Fibroblast of gingiva (primary cell): ENCODE measurements around the gene CIDEA.
A peak's percentile ranks its signal among the peaks of the same experiment; 100 is the strongest.

Source experiments
- DNase-seq: peaks from one replicate; pipeline ENCODE4 v3.0.0-alpha.2; 2011; ENCODE audit warnings: low read depth

The CIDEA gene

DNA sequence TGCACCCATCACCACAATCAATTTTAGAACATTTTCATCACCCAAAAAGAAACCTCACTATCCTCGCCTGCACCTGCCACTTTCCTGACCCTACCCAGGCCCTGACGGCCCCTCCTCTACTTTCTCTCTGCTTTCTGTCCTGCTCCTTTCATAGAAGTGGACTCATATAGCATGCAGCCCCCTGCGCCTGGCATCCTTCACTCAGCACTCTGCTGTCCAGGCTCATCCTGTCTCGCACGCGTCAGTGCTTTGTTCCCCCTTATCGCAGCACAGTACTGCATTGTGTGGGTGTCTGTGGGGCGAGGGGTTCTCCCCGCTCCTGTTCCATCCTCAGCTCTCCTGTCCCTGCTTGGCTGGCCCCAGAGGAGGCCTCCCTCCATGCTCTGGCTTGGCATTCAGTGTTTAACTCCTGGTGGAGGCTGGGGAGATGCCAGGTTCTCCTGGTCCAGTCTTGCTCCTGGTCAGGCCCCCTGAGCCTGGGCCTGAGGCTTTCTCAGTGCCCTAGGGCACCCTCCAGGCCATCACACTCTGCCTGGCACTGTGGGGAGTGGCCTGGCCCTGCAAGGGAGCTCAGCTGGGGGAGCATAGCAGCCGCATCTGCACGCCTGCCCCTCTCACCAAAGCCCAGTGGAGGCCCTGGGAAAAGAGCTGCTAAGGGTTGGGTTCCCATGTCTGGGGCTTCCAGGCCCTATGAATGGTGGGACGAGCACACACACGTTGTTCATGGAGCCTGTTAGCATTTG lies 47.3 kb downstream of the CIDEA start:
- DNase-seq, result no peak

DNA sequence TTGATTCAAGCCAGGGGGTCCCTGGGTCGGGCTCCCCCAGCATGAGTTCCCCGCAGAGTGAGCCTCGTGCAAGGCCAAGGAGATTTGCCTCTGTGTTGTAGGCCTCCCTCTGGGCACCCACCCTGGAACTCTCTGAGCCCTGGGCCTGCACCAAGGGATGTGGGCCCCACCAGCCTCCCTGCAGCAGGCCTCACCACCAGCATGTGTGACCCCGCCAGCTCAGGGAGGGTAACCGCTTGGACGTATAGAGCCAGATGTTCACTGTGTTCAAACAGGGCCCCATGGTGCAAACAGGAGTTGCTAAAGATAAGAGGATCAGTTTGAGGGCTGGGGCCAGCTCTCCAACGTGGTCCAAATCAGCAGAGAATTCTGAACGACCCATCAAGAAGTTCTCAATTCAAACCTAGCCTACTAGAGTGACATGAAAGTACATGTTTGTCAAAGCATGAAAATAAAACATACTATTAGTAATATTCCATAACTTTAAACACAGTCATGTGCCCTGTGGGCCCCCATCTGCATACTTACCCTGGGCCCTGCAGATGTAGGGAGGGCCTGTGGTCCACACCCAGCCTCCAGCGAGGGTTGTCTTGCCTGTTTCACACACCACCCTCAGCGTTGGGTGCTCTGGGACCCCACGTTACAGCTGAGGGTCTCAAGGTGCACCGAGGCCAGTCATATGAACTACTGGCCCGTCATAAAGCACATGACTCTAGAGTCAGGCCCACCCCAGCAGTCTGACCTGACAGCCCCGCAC lies 48.4 kb downstream of the CIDEA start:
- DNase-seq, result no peak

DNA sequence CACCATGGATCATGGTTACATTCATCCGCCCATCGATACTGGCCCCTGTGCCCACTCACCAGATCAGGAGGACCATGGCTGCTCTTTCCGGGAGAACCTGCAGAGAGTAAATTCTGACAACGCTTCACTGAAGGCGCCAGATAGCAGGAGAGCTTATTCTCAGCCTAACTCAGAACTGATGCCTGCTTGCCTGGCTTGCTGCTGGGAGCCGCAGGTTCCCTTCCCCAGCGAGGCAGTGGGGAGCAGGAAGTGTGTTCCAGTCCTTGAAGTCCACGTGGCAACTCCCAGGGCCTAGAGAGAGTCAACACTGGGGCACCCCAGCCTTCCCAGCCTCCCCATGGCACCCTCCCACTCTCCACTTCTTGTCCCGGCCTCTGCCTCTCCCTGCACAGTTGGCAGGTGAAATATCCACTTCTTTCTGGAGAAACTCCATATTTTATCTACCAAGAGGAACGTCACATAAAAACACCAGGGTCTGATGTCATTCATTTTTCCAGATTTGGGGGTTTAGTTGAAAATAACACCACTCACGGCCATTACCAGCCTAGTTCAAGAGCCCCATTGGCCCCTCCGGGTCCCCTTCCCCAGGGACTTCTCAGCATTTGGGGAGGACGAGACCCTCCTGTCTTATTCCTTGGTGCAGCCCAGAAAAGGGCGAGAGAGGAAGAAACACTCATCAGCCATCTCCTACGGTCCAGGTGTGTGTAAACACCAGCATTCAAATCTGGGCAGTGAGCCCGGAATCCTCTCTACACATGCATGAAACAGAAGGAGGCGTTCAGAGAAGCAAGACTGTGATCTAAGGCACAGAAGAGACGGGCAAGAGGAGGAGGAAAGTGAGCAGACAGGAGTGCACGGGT lies 50.4 kb downstream of the CIDEA start:
- no peak for DNase-seq

DNA sequence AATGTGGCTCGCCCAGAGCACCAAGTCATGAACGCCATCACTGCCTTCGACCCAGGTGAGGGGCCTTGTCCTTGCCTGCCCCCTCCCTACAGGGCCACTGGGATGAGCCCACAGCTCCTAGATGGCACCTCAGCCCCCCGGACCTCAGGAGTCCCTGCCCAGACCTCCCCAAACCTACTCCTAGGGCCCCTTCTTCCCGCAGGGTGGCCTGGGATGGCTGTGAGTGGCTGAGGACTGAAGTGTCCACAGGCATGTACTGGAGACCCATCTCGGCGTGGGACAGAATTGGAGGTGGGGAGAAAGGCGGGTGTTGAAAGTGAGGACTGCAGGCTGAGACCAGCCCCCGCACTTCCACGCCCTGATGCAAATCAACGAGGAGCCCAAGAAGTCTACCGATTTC lies 51.0 kb downstream of the CIDEA start:
- no peak for DNase-seq

DNA sequence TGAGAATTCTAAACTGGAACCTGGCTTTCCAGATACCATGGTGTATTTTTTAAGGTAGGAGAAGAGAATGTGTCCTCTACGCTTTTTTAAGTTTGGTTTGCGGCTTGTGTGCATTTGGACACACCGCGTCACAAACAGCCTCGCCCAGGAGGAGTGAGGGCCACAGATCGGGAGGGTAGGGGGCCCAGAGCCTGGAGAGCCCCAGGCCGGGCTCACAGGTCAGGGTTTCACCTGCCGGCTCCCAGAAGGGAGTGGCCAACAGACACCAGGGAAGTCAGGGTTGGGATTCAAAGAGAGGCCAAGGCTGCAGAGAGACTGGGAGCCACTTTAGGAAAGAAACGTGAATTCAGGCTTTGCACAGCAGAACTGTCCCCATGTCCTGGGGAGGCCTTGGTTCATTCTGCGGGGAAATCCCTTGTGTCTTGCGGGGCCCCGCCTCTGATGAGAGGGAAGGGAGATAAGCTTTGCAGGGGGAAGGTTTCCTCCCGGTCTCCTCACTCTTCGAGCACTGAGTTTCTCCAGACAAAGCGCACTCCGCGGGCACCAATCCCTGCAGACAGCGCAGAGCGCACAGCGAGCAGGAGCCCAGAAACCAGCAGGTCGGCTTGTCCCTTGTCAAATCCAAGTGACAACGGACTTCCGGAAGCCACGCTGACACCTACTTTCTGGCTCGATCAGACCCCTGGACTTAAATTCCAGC lies 51.9 kb downstream of the CIDEA start:
- DNase-seq, result no peak

DNA sequence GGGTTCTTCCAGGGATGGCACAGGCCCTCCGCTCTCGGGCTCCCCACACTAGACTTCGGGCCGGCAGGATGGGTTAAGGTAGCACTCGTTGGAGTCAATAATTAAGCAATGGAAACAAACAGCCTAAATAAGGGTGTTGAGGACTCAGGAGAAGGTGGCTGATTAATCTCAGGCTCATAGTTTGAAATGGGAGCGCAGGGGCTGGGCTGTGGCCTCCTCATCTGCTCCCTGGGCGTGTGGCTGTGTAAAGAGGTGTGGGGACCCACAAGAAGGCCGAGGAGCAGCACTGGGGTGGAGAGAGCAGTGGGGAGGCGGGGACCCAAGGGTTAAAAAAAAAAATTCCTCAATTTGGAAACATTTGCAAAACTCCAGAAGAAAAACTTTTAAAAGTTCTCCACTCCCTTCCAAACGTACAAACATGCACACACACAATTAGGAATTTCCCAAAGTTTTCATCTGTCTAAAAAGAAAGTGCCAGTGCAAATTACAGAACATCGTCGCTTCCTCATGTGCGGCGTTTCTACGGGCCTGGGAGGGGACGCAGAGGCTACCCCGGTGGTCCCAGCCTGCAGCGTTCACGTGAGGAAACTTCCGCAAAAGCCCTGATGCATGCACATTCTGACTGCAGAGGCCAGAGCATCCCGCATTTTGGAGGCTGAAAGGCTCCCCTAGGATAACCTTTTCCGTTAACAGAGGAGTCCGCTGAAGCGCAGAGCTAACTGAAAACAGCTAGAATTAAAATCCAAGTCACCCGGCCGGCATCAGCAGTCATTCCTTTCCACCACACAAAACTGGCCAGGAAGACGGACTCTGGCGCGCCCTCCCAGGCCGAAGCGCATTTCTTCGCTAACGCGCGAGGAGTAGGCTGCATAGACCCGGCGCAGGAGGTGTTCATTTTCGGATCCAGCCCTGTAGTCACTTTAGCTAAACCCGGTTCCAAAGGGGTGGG lies 52.9 kb downstream of the CIDEA start:
- peak; percentile 73 for DNase-seq

DNA sequence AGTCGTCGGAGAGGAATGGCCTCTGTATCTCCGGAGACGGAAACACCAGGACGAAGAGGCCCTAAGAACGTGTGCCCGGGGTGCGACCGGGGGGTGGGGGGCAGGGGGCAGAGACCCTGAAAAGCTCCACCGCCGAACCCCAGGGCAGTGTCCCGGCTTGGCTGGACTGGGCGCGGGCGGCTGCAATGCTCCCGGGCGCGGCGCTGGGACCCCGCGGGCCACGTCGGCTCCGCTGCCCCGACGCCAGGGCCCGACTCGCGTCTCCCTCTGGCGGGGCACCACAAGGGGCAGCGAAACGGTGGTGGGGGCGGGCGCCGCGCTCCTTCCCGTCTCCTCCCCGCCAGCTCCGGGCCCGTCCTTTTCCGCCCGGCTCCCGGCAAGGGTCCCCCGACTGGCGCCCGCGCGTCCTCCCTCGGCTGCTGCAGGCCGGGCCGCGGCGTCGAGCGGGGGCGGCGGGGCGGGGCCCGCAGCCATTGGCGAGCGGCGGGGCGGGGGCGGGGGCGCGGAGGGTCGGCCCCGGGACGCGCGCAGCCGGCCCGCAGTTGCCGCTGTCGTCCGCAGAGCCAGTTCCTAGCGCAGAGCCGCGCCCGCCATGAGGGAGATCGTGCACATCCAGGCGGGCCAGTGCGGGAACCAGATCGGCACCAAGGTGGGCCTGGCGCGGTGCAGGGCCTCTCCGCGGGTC lies 53.7 kb downstream of the CIDEA start, which contains the start of gene TUBB6:
Gene TUBB6, plus strand, starts transcription at position 541 of the 685 bp plus-strand sequence. Its CDS starts 52 bp downstream, at position 593.
- peak; percentile 86 for DNase-seq

DNA sequence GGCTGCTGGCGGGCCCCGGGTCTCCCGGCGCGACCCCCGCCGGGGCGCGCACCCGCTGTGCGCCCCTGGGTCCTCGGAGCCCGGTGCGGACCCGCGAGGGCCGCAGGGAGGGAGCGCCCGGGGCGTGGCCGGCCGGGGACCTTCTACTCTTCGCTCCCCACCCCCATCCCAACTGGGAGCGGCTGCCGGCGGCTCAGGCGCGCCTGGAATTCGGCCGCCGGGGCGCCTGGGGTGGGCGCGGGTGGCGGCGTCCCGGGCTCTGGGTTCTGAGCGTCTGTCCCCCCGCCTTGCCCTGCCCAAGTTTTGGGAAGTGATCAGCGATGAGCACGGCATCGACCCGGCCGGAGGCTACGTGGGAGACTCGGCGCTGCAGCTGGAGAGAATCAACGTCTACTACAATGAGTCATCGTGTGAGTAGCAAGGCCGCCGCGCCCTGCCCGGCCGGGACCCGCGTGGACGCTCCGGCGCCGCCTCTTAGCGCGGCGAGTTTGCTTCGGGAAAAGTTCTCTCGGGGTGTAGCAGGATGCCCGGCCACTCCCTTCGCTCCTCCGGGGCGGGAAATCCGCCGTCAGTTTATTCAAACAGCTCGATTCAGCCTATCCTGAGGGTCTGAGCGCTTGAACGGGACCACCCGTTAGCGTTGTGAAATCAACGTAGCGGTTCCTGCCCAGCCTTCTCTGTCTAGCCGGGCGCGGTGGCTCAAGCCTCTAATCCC lies 54.4 kb downstream of the CIDEA start:
- peak; percentile 91 for DNase-seq

DNA sequence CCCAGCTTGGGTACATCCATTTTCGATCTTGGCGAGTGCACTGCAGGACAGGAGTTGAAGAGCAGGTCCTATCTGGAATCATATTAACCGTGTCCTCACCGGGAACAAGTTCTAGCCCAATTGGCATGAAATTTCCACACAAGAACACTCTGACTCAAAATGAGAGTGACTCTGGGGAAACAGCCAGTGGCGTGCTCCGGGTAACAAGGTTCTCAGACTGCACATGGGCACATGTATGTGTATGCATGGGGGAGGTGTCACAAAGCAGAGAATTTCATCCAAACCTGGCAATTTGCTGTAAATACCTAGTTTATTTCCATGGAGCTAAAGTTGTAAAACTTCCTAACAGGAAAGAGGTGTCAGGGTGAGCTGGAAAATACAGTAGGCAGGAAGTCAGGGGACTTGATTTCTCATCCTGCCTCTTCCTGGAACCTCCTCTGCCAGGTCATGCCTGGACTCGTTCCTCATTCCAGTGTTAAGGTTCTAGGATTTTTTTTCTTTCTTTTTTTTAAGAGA lies 55.6 kb downstream of the CIDEA start:
- no peak for DNase-seq

DNA sequence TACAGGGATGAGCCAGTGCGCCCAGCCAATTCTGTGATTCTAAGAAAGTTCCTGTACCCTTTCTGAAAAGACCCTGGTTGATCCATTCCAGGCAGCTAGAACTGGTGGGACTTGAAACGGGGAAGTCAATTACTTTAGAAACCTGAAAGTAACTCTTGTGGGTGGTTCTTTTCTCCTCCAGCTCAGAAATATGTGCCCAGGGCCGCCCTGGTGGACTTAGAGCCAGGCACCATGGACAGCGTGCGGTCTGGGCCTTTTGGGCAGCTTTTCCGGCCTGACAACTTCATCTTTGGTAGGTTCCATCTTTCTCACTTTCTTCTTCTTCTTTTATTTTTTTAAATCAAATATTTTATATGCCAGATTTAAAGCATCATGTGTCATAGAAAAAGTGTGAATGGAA lies 56.6 kb downstream of the CIDEA start:
- no peak for DNase-seq

DNA sequence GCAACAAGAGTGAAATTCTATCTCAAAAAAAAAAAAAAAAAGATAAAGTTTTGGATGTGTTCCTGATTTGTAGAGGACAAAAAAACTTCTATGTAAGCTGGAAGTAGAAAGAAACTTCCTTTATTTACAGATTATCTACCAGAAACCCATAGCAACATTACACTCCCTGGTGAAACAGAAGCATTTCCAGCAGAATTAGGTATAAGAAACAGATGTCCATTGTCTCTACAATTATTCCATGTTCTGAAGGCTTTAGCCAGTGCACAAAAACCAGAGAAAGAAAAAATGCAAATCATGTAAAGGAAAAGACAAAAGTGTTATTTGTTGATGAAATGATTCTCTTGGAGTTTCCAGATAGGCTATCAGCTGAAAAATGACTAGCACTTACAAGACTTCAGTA lies 58.8 kb downstream of the CIDEA start:
- peak; percentile 80 for DNase-seq

DNA sequence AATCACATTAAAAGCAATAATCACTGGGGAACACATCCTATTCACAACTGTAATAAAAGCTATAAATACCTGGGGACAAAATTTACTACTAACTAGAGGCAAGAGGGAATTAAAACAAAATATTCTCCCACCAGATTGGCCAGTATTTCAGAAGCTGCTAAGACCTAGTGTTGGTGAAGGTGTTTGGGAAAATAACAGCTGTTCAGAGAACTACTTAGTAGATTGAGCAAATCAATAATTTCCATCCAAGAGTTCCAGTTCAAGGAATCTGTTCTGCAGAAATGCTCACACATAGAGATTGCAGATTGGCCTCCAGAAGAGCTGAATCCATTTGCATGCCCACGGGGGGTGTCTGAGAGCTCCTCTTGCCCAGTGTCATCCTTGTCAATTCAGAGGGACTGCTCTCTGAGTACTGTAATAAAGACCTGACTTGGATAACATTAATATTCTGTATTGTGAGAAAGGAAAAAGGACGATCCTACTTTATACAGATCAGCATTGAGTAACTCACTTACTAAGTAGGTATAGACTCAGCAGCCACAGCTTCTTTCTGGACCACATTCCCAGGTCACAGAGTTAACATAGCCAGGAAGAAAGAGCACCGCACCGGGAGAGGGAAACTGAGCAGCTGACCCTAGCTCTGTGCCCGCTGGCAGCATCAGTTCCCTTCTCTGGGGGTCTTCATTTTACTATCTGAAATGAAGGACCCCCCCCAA lies 59.5 kb downstream of the CIDEA start:
- DNase-seq, result no peak

DNA sequence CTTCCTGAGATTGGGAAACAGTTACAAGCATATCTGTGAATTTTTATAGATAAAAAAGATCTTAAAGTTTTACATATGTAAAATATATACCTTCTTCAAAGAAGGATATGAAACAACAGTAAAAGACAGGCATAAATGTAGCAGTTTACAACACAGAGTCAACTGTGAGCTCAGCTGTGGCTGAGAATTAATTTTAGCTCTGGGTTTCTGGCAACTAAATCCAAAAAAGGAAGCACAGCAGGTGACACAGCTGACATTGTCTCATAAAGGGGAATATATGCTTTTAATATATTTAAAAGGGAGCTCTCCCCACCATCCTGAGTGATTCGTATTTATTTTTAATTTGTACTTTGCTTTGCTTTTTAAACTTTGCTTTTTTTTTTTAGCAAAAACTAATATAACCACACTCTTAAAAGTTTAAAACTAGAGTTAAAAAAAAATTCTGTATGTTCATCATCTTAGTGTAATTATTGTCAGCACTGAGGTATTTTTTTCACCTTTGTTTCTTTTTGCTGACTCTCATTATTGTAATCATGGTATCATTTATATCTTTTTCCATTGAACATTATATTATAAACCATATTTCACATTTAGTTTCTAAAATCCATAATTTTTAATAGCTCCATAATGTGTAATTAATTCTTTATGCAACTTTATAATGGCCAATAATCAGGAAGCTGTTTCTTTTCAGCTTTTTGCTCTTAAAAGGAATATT lies 60.6 kb downstream of the CIDEA start:
- DNase-seq, result no peak

DNA sequence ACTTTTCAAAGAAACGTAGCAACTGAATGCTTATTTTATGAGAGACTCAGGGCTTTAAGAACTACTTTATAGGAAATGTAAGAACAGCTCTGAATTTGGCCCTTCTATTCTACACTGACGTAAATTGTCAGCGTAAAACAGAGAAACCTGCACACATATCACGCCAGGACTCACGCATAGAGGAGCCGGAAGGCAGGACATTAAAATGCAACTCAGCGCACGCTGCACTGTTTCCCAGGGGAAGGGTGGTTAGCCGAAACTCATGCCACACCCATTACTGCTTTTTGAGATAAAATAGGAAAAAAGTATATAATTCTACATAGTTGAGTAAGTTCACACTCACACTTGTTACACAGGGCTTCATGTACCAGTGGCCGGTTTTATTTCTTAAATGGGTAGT lies 61.3 kb downstream of the CIDEA start:
- DNase-seq, result no peak

DNA sequence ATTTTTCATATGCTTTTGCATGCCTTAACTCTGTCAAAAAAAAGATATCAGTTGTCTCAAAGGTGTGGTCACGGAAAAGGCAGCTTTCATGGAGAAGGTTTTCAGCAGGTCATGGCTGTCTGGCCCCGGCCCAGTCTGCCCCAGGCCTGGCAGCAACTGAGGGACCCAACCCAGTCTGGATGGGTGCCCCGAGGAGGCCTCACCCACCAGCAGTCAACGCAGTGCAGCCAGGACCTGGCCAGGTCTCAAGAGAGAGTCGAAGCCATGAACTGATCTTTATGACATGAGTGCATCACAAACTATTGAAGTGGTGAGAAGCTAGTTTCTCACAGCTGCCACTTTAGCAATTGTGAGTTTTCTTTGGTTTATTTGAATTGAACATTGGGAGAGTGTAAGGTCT lies 61.8 kb downstream of the CIDEA start:
- no peak for DNase-seq

DNA sequence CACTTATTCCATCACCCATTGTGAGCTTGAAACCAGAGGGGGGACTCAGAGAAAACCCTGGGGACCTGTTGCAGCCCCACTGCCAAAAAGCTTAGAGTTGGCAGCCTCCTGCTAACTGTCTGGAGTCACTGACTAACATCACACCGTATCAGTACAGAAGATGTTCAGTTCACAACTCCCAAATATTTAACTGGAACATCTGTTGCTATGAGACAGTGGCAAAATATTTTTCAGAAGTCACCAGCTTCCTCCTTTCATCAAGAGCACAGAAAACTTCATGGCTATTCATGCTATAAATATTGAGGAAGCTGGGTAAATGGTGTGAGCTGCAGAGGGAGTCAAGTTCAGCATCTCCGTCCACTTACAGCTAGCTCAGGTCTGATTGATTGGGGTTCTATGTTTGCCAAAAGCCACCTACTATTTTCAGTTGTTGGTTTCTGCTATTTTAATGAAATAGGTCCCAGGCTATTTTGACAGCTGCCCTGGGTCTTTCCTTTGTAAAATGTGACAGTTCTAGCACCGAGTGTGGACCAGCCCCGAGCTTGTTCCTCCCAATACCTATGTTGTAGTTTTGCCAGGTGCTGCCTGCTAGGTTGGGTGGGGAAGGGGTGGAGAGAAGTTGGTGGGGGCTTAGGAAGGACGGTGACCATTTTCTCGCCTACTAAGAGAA lies 63.6 kb downstream of the CIDEA start:
- peak; percentile 69 for DNase-seq

DNA sequence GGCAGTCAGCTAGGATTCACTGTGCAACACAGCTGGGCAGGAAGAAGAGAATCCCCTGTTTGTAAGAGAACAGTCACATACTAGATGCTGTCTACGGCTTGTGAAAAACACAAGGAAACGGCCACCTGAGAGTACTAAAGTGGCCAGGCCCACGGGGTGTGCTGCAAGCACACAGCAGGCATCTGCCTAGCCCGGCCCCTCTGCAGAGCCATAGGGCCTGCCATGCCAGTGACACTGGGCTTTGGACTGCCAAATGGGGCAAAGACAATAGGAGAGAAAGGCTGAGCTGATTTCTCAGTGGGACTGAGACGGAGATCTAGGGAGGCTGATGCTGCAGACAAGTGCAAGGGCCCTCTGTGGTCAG lies 64.2 kb downstream of the CIDEA start:
- DNase-seq, result no peak
